GM18907 (cell line): ENCODE results near the gene TNFRSF6B.

Experiments
- ATAC-seq: cut with Tn5 transposase; IDR thresholded peaks from one replicate; pipeline ENCODE4 v1.9.1; 2021; ENCODE audit warnings: mild to moderate bottlenecking, moderate library complexity; ENCODE audit not compliant: unreplicated experiment

TNFRSF6B gene

GRCh38 chr20:63694584-63695423 lies 1.6 kb upstream of the TNFRSF6B start:
- no peak for ATAC-seq

GRCh38 chr20:63695424-63696305 lies 787 bp upstream of the TNFRSF6B start:
- no peak for ATAC-seq

- no peak for ATAC-seq
These were observed 185 bp upstream of the TNFRSF6B start for GRCh38 chr20:63696306-63696627.

GRCh38 chr20:63697357-63697867 lies 960 bp downstream of the TNFRSF6B start:
- no peak for ATAC-seq

GRCh38 chr20:63697868-63698545 lies 1.6 kb downstream of the TNFRSF6B start:
- ATAC-seq: no peak

GRCh38 chr20:63698739-63699465 lies 2.5 kb downstream of the TNFRSF6B start:
- no peak for ATAC-seq

- no peak for ATAC-seq
These were observed 3.2 kb downstream of the TNFRSF6B start for GRCh38 chr20:63699466-63700198.

GRCh38 chr20:63700199-63701050 lies 4.0 kb downstream of the TNFRSF6B start:
- ATAC-seq: no peak

GRCh38 chr20:63701051-63701328 lies 4.5 kb downstream of the TNFRSF6B start:
- ATAC-seq: no peak

GRCh38 chr20:63701329-63702035 lies 5.0 kb downstream of the TNFRSF6B start:
- ATAC-seq: no peak

- ATAC-seq: no peak
These were observed 5.7 kb downstream of the TNFRSF6B start for GRCh38 chr20:63702036-63702665.

GRCh38 chr20:63702751-63703470 lies 6.5 kb downstream of the TNFRSF6B start:
- no peak for ATAC-seq

GRCh38 chr20:63703471-63703975 lies 7.1 kb downstream of the TNFRSF6B start:
- ATAC-seq: no peak

- no peak for ATAC-seq
These were observed 7.7 kb downstream of the TNFRSF6B start for GRCh38 chr20:63703976-63704748.

GRCh38 chr20:63704749-63705117 lies 8.3 kb downstream of the TNFRSF6B start:
- no peak for ATAC-seq

GRCh38 chr20:63705232-63706026 lies 9.0 kb downstream of the TNFRSF6B start:
- ATAC-seq: no peak
